Measurements from ENCODE around the gene CNOT4. TPM values are rescaled to one million over a fixed set of nuclear protein-coding genes. Genes with fewer than 3 reads are reported as not detected.

The CNOT4 gene
- total RNA-seq, 3 donors from 2014 or later (not counting 1 experiment from before 2014, with no cell fraction given), result 40.6 to 47.1 (median 40.7) TPM

- peaks cover 0 to 2% of the 10 kb centered on the region in 2 donors for H3K9me3 Mint-ChIP-seq
- H3K4me3 Mint-ChIP-seq, result no peak overlapping the region
- intact Hi-C loops (cut with micrococcal nuclease), result no loop called here
- Histone ChIP-seq H3K36me3 (ENCODE audit: control insufficient read depth, insufficient read depth, low read length) (no peaks in the 10 kb centered on the region), H3K4me1 (ENCODE audit: control insufficient read depth, insufficient read depth, low read length) (no peaks in the 10 kb centered on the region), H3K4me3 (ENCODE audit: low read length) (no peak overlapping the region), H3K9me3 (ENCODE audit: control insufficient read depth, insufficient read depth, low read length) (no peaks in the 10 kb centered on the region), H3K27me3 (ENCODE audit: control insufficient read depth, insufficient read depth, low read length) (no peaks in the 10 kb centered on the region), H3K27ac (ENCODE audit: low read length) (no peak overlapping the region)
- no peak for DNase-seq
- H3K4me1 Mint-ChIP-seq, result no peaks in the 10 kb centered on the region
- peaks cover 7% of the 10 kb centered on the region for H3K36me3 Mint-ChIP-seq
- H3K27me3 Mint-ChIP-seq (ENCODE audit: low read depth in 2 of 2), result peaks cover 0 to 9% of the 10 kb centered on the region in 2 donors
- 93% methylated on average over 7 of the region's 7 CpGs for WGBS (ENCODE audit: insufficient coverage)
- no peak for TF ChIP-seq CTCF (IDR thresholded peaks at IDR 0.05)
- no peak for ATAC-seq
- H3K27ac Mint-ChIP-seq, result no peak overlapping the region
Observed at GRCh38 chr7:135328526-135328925, 181.4 kb downstream of the CNOT4 start.

DNA sequence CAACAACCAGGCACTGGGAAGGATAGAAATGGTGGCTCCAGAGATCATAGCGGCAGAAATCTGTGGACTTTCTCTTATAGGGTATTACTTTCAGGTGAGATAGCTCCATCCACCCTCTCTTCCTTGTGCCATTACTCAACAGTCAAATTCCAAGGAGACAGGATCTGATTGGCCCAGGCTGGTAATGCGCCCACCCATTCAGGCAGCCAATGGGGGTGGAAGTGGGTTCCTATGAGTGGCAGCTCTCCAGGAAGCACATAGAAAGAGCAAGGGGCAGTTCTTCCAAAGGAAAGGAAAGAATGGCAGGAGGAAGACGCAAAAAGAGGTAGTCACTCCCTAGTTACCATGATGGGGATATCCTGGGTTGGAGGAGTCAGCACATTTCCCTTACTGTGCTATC is 181.8 kb downstream of the CNOT4 start:
- Histone ChIP-seq H3K9me3 (ENCODE audit: control insufficient read depth, insufficient read depth, low read length) (no peaks in the 10 kb centered on the region), H3K4me1 (ENCODE audit: control insufficient read depth, insufficient read depth, low read length) (no peaks in the 10 kb centered on the region), H3K27ac (ENCODE audit: low read length) (no peak overlapping the region), H3K27me3 (ENCODE audit: control insufficient read depth, insufficient read depth, low read length) (no peaks in the 10 kb centered on the region), H3K36me3 (ENCODE audit: control insufficient read depth, insufficient read depth, low read length) (no peaks in the 10 kb centered on the region), H3K4me3 (ENCODE audit: low read length) (no peak overlapping the region)
- H3K36me3 Mint-ChIP-seq, result peaks cover 7% of the 10 kb centered on the region
- no peak overlapping the region for H3K27ac Mint-ChIP-seq
- intact Hi-C loops (cut with micrococcal nuclease), result no loop called here
- DNase-seq, result no peak
- H3K4me1 Mint-ChIP-seq, result no peaks in the 10 kb centered on the region
- no peak for TF ChIP-seq CTCF (IDR thresholded peaks at IDR 0.05)
- 100% methylated on average over 3 of the region's 3 CpGs for WGBS (ENCODE audit: insufficient coverage)
- H3K4me3 Mint-ChIP-seq, result no peak overlapping the region
- peaks cover 0 to 2% of the 10 kb centered on the region in 2 donors for H3K9me3 Mint-ChIP-seq
- H3K27me3 Mint-ChIP-seq (ENCODE audit: low read depth in 2 of 2), result peaks cover 0 to 9% of the 10 kb centered on the region in 2 donors
- no peak for ATAC-seq

DNA sequence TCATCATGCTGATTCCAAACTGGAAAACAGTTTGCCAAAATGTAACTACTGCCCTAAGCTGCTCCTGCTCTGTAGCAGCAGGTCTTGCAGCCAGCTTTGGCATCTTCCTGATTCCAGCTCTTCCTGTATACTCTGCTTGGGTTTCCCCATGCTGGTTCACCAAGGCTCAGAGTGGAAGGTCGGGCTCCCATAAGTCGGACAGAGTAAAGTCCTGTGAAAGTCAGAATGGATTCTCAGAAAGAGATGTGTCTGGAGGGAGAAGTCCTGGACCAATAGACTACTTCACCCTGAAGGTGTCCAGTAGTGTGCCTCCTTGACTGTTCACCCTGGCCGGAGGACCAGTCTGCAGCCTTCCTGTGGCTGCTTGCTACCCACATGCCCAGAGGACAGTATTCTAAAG is 182.4 kb downstream of the CNOT4 start:
- intact Hi-C loops (cut with micrococcal nuclease), result no loop called here
- Mint-ChIP-seq H3K27ac (no peak overlapping the region), H3K36me3 (peaks cover 7% of the 10 kb centered on the region), H3K4me3 (no peak overlapping the region), H3K9me3 (peaks cover 0 to 2% of the 10 kb centered on the region in 2 donors), H3K4me1 (no peaks in the 10 kb centered on the region), H3K27me3 (ENCODE audit: low read depth in 2 of 2) (peaks cover 0 to 9% of the 10 kb centered on the region in 2 donors)
- Histone ChIP-seq H3K4me1 (ENCODE audit: control insufficient read depth, insufficient read depth, low read length) (no peaks in the 10 kb centered on the region), H3K4me3 (ENCODE audit: low read length) (no peak overlapping the region), H3K27me3 (ENCODE audit: control insufficient read depth, insufficient read depth, low read length) (no peaks in the 10 kb centered on the region), H3K36me3 (ENCODE audit: control insufficient read depth, insufficient read depth, low read length) (no peaks in the 10 kb centered on the region), H3K27ac (ENCODE audit: low read length) (no peak overlapping the region), H3K9me3 (ENCODE audit: control insufficient read depth, insufficient read depth, low read length) (no peaks in the 10 kb centered on the region)
- WGBS (ENCODE audit: insufficient coverage), result 94% methylated on average over 3 of the region's 3 CpGs
- DNase-seq (no peak), ATAC-seq (no peak)
- TF ChIP-seq CTCF (IDR thresholded peaks at IDR 0.05), result no peak

DNA sequence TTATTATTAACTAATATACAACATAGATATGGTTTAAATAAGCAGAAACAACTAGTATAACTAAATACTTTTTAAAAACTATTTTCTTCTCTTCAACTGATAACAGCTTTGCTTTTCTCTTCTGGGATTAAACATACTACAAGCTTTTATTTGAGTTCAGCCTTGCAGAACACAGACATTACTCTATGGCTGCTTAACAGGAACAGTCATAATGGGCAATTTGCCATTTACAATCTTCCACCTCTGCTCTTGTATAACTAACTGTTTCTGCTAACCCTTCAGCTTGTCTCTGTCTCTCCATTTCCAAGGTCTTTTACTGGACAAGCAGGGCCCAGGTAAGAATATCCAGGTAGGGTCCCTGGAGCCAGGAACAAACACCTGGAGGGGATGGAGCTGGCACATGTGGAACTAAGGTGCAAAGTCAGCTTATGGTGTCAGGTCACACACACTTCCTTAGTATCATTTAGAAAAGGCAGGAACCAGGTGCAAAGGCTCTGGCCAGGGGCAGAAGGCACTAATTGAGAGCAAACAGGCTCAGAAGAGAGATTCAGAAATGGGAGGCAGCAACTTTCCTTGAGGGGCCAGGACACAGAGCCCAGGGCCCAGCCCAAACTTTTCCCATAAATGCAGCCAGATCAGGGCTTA is 183.1 kb downstream of the CNOT4 start:
- H3K27ac ChIP-seq (ENCODE audit: low read length), result no peak overlapping the region
- Mint-ChIP-seq H3K9me3 (peaks cover 0 to 2% of the 10 kb centered on the region in 2 donors), H3K4me3 (no peak overlapping the region), H3K27ac (no peak overlapping the region), H3K4me1 (no peaks in the 10 kb centered on the region), H3K27me3 (ENCODE audit: low read depth in 2 of 2) (peaks cover 0 to 9% of the 10 kb centered on the region in 2 donors), H3K36me3 (peaks cover 7% of the 10 kb centered on the region)
- no peaks in the 10 kb centered on the region for H3K36me3 ChIP-seq (ENCODE audit: control insufficient read depth, insufficient read depth, low read length)
- intact Hi-C loops (cut with micrococcal nuclease), result no loop called here
- no peaks in the 10 kb centered on the region for H3K9me3 ChIP-seq (ENCODE audit: control insufficient read depth, insufficient read depth, low read length)
- H3K4me1 ChIP-seq (ENCODE audit: control insufficient read depth, insufficient read depth, low read length), result no peaks in the 10 kb centered on the region
- H3K27me3 ChIP-seq (ENCODE audit: control insufficient read depth, insufficient read depth, low read length), result no peaks in the 10 kb centered on the region
- H3K4me3 ChIP-seq (ENCODE audit: low read length), result no peak overlapping the region
- DNase-seq (no peak), ATAC-seq (no peak)
- no peak for TF ChIP-seq CTCF (IDR thresholded peaks at IDR 0.05)
